ENCODE data around the gene KCND3. TPM values are rescaled to one million over a fixed set of nuclear protein-coding genes. Genes with fewer than 3 reads are reported as not detected.

The KCND3 gene
- total and polyA plus RNA-seq, 2 of the 4 experiments (the other 2 are of a cell fraction) = under 0.01 to 0.03 TPM

GRCh38 chr1:111801071-111801850 lies 188.2 kb downstream of the KCND3 start:
- Histone ChIP-seq H3K4ac (ENCODE audit: low read depth, low read length) (no peak overlapping the region), H2AFZ (replicated peaks; ENCODE audit: low read length, poor library complexity) (peak overlapping the region; percentile 11), H3K14ac (replicated peaks; ENCODE audit: low read depth, low read length) (no peak overlapping the region), H2BK120ac (ENCODE audit: low read depth, low read length) (no peak overlapping the region), H3K4me1 (ENCODE audit: control insufficient read depth, insufficient read depth, low read length) (no peaks in the 10 kb centered on the region), H2BK5ac (ENCODE audit: low read depth, low read length, poor library complexity, severe bottlenecking) (no peak overlapping the region), H3K4me3 (ENCODE audit: insufficient read depth, low read depth, low read length) (no peak overlapping the region), H3K56ac (ENCODE audit: extremely low read depth, insufficient read depth, low read length) (no peak overlapping the region), H3K27me3 (ENCODE audit: control insufficient read depth, insufficient read depth, low read length) (peaks cover 31% of the 10 kb centered on the region), H3K18ac (ENCODE audit: low read depth, low read length) (no peak overlapping the region), H3K4me2 (ENCODE audit: low read depth, low read length) (no peak overlapping the region), H2BK15ac (ENCODE audit: low read depth, low read length) (no peak overlapping the region), H4K91ac (ENCODE audit: insufficient read depth, low read depth, low read length) (no peak overlapping the region), H2BK20ac (ENCODE audit: low read depth, low read length) (no peak overlapping the region), H3K23ac (ENCODE audit: low read depth, low read length) (no peak overlapping the region), H2AK5ac (ENCODE audit: low read depth, low read length) (no peak overlapping the region), H4K5ac (ENCODE audit: low read depth, low read length) (no peak overlapping the region), H3K79me1 (ENCODE audit: low read depth in 1 of 2, low read length in 2 of 2) (no peaks in the 10 kb centered on the region), H3K9me3 (ENCODE audit: control insufficient read depth, insufficient read depth, low read length) (no peaks in the 10 kb centered on the region), H2AK9ac (replicated peaks; ENCODE audit: low read depth, low read length, poor library complexity) (no peak overlapping the region), H3K9me1 (ENCODE audit: insufficient read depth, low read length) (no peaks in the 10 kb centered on the region), H4K8ac (ENCODE audit: low read depth in 2 of 2, low read length in 2 of 2) (no peak overlapping the region), H3K36me3 (ENCODE audit: control insufficient read depth, insufficient read depth, low read length) (no peaks in the 10 kb centered on the region), H3K27ac (ENCODE audit: insufficient read depth, low read length) (no peak overlapping the region), H3K9ac (ENCODE audit: low read depth, low read length) (no peak overlapping the region), H4K20me1 (ENCODE audit: insufficient read depth, low read length) (no peaks in the 10 kb centered on the region)
- in situ Hi-C loops (cut with MboI; ENCODE audit: low sequenced_read_pairs) (no loop called here), intact Hi-C loops (cut with micrococcal nuclease) (no loop called here), dilution Hi-C loops (cut with HindIII; ENCODE audit: low sequenced_read_pairs, unreplicated experiment) (no loop called here)
- no TSS peak for BruUV-seq (replicated peaks)
- ChIA-PET POLR2A (ENCODE audit: unreplicated experiment) (interaction anchor here (0.6 kb wide), 1 partner anchor 558 kb away, joined by 3 read pairs; no protein-coding TSS in a partner anchor), CTCF (no interaction called here)
- DNase-seq (no peak), ATAC-seq (ENCODE audit: low read depth) (no peak)
- TF ChIP-seq USF2 (IDR thresholded peaks at IDR 0.05; ENCODE audit: low read depth, low read length) (no peak), MAZ (IDR thresholded peaks at IDR 0.05; ENCODE audit: borderline replicate concordance, low read depth, low read length) (no peak), MXI1 (IDR thresholded peaks at IDR 0.05; ENCODE audit: borderline replicate concordance, low read depth, low read length) (no peak), RCOR1 (IDR thresholded peaks at IDR 0.05; ENCODE audit: insufficient replicate concordance, low read length) (no peak), SMC3 (IDR thresholded peaks at IDR 0.05; ENCODE audit: low read depth, low read length) (no peak), FOS (IDR thresholded peaks at IDR 0.05; ENCODE audit: low read depth, low read length) (no peak), CHD1 (IDR thresholded peaks at IDR 0.05; ENCODE audit: low read depth, low read length) (no peak), RAD21 (IDR thresholded peaks at IDR 0.05; ENCODE audit: low read length) (no peak), CEBPB (IDR thresholded peaks at IDR 0.05; ENCODE audit: low read depth, low read length) (no peak)
- WGBS, 2 experiments (ENCODE audit: extremely low coverage in 2 of 2, insufficient read length in 1 of 2) = 81% methylated on average over 3 of the region's 13 CpGs; no CpG with 5 or more reads in 1 of the 2 experiments

Data from IMR-90 (cell line).